OCI-LY3 (cell line): Measurements from ENCODE around the gene DCTN1.

Experiments used
- CTCF ChIP-seq: fragments of 200-600, 300-600 bp; sonication (generic); IDR thresholded peaks from 2 replicates; pipeline ENCODE4 v1.5.1; 2014; ENCODE audit warnings: antibody characterized with exemption, low read length, low read depth
- EZH2phosphoT487 ChIP-seq: fragments of 200-600 bp; shearing (Covaris generic); IDR thresholded peaks from 2 replicates; pipeline ENCODE4 v1.6.1; 2018; ENCODE audit warnings: antibody characterized with exemption, mixed run types, low read depth

DNA sequence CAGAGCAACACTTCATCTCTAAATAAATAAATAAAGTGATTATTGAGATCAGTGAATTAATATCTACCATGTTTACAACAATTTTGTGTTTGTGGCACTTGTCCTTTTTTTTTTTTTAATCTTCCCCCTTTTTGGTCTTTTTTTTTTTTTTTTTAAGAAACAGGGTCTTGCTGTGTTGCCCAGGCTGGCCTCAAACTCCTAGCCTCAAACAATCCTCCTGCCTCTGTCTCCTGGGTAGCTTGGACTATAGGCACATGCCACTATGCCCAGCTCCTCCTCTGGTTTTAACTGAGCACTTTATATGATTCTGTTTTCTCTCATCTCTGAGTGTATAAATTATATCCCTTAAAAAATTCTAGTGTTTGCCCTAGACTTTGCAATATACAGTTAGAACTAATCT lies 67.2 kb downstream of the DCTN1 start:
- TF ChIP-seq CTCF = no peak
- TF ChIP-seq EZH2phosphoT487 = no peak
